Renal cortex interstitium (tissue), 15 donors: ENCODE results near the gene GJD3. TPM values are rescaled to one million over a fixed set of nuclear protein-coding genes. Genes with fewer than 3 reads are reported as not detected.
"Not testable (repeated sequence)": the region's sequence is repeated elsewhere in the genome, so short reads cannot be mapped to it uniquely, and the experiment has no call there.

ENCODE experiments used
- DNase-seq, 11 donors: peaks; one replicate each; pipeline ENCODE4 v3.0.0-alpha.2; 2013; ENCODE audit warnings: low read depth in 9 of 11, low spot score in 4 of 11; ENCODE audit errors: extremely low read depth in 1 of 11
- long read RNA-seq, 16 experiments: transcript quantifications; one replicate each; lab custom pipeline, GENCODE V29; 2026
- polyA plus RNA-seq, 3 donors: library from polyadenylated mRNA; unstranded; fragments of 120-200 nt; gene quantifications; one replicate each; pipeline ENCODE4 v1.2.1, GENCODE V29; 2013; ENCODE audit not compliant: insufficient read length in 3 of 3

GJD3 gene, protein sequence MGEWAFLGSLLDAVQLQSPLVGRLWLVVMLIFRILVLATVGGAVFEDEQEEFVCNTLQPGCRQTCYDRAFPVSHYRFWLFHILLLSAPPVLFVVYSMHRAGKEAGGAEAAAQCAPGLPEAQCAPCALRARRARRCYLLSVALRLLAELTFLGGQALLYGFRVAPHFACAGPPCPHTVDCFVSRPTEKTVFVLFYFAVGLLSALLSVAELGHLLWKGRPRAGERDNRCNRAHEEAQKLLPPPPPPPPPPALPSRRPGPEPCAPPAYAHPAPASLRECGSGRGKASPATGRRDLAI
- under 1 TPM in 1 of 3 donors, not detected in 2; 0.32 TPM for polyA plus RNA-seq
- long read RNA-seq, donor 1, partial matches to known transcripts = 0 of 1 reads
- long read RNA-seq, donor 1, other reads (novel, unspliced or antisense) = 0 of 1 reads
- long read RNA-seq, donor 2 = 0 reads
- long read RNA-seq, donor 3, partial matches to known transcripts = 0 of 2 reads
- long read RNA-seq, donor 3, other reads (novel, unspliced or antisense) = 0 of 2 reads
- long read RNA-seq, donor 4, partial matches to known transcripts = 0 of 1 reads
- long read RNA-seq, donor 4, other reads (novel, unspliced or antisense) = 0 of 1 reads
- long read RNA-seq, donor 5 = 0 reads
- long read RNA-seq, donor 6, partial matches to known transcripts = 0 of 3 reads
- long read RNA-seq, donor 6, other reads (novel, unspliced or antisense) = 0 of 3 reads
- long read RNA-seq, donor 7, partial matches to known transcripts = 0 of 1 reads
- long read RNA-seq, donor 7, other reads (novel, unspliced or antisense) = 0 of 1 reads
- long read RNA-seq, donor 8 = 0 reads
- long read RNA-seq, donor 9 = 0 reads
- long read RNA-seq, donor 10, partial matches to known transcripts = 8 of 10 reads
- long read RNA-seq, donor 10, other reads (novel, unspliced or antisense) = 0 of 10 reads
- long read RNA-seq, donor 11, partial matches to known transcripts = 0 of 1 reads
- long read RNA-seq, donor 11, other reads (novel, unspliced or antisense) = 0 of 1 reads
- long read RNA-seq, donor 12, partial matches to known transcripts = 0 of 2 reads
- long read RNA-seq, donor 12, other reads (novel, unspliced or antisense) = 0 of 2 reads
- long read RNA-seq, donor 13 = 0 reads
- long read RNA-seq, donor 14, partial matches to known transcripts = 0 of 1 reads
- long read RNA-seq, donor 14, other reads (novel, unspliced or antisense) = 0 of 1 reads
- long read RNA-seq, donor 15 = 0 reads
- long read RNA-seq, donor 16, partial matches to known transcripts = 29 of 32 reads
- long read RNA-seq, donor 16, other reads (novel, unspliced or antisense) = 0 of 32 reads

- no peak for DNase-seq
These were observed at the start of gene GJD3 for GRCh38 chr17:40364121-40364861. Gene GJD3, minus strand, starts transcription at chr17:40364737. Its CDS starts 922 bp downstream, at chr17:40363815.

GRCh38 chr17:40414312-40414711 is 49.8 kb upstream of the GJD3 start:
- DNase-seq = not testable (repeated sequence)

- DNase-seq = no peak
These were observed 48.3 kb upstream of the GJD3 start for GRCh38 chr17:40412880-40413279.

DNA sequence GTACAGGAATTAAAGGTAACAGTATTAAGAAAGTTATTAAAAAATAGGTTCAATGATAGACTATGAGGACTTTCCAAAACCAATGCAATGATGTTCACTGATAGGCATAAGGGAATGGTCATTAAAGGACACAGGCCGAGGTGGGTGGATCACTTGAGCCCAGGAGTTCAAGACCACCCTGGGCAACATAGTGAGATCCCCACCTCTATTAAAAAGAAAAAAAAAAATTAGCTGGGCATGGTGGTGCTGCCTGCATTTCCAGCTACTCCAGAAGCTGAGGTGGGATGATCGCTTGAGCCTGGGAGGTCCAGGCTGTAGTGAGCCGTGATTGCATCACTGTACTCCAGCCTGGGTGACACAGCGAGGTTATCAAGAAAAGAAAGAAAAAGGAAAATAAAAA is 47.3 kb upstream of the GJD3 start:
- no peak for DNase-seq

DNA sequence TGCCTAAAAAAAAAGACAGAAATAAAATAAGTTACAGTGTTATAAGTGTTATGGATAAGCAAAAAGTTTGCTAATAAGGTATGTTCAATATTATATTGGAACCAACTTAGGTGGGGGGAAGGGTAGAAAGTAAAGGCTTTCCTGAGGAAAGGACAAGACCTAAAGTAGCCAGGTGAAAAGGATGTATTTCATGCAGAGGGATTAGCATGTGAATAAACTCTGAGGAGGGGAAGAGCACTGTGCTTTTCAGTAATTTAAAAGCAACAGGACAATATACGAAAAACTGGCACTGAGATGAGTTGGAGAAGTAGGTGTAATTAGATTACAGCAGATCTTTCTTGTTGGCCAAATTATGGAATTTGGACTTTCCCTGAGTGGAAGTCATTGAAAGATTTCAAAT is 45.5 kb upstream of the GJD3 start:
- no peak for DNase-seq

DNA sequence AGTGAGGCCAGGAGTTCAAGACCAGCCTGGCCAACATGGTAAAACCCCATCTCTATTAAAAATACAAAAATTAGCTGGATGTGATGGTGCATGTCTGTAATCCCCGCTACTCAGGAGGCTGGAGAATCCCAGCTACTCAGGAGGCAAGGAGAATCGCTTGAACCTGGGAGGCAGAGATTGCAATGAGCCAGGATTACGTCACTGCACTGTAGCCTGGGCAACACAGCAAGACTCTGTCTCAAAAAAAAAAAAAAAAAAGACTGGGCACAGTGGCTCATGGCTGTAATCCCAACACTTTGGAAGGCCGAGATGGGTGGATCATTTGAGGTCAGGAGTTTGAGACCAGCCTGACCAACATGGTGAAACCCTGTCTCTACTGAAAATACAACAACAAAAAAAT is 45.0 kb upstream of the GJD3 start:
- DNase-seq = not testable (repeated sequence)

GRCh38 chr17:40407460-40407859 is 42.9 kb upstream of the GJD3 start:
- no peak for DNase-seq

GRCh38 chr17:40404003-40404402 is 39.5 kb upstream of the GJD3 start:
- DNase-seq = no peak

- DNase-seq = no peak
These were observed 38.1 kb upstream of the GJD3 start for GRCh38 chr17:40402668-40403067.

DNA sequence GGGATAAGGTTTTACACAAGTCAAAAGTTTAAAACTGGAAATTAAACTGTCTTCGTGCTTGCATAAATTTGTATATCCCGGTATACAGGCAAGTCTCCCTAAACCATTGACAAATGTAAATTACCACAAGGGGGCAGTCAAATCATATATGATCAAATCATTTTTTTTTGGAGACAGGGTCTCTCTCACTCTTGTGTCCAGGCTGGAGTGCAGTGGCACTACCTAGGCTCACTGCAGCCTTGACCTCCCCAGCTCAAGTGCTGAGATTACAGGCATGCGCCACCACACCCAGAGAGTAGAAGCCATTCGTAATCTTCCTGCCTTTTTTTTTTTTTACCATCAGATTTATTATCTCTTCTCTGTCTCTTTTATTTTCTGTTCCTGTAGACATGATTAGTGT is 34.6 kb upstream of the GJD3 start:
- DNase-seq = peak in 2 of 11 donors; percentile 25 to 43

DNA sequence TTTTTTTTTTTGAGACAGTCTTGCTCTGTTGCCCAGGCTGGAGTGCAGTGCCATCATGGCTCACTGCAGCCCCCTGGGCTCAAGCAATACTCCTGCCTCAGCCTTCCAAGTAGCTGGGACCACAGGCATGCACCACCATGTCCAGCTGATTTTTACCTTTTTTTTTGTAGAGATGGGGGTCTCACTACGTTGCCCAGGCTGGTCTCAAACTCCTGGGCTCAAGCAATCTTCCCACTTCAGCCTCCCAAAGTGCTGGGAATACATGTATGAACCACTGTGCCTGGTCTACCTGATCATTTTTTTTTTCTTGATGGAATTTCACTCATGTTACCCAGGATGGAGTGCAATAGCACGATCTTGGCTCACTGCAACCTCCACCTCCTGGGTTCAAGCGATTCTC is 22.0 kb upstream of the GJD3 start:
- not testable (repeated sequence) for DNase-seq

GRCh38 chr17:40382251-40382650 is 17.7 kb upstream of the GJD3 start:
- DNase-seq = no peak

DNA sequence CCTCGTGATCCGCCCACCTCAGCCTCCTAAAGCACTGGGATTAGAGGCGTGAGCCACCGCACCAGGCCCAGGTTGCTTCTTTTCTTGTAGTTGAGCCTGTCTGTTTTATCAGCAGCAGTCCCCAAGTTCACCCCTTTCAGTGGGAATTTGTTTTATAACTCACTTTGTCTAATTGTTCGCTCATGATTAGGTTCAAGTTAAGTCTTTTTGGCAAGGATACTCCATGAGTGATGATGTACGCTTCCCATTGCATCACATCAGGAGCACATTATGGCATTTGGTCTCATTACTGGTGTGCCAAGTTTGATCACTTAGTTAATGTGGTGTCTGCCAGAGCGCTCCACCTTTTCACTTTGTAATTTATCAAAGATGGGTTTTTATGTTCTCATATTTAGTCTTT is 14.4 kb upstream of the GJD3 start:
- DNase-seq = no peak

DNA sequence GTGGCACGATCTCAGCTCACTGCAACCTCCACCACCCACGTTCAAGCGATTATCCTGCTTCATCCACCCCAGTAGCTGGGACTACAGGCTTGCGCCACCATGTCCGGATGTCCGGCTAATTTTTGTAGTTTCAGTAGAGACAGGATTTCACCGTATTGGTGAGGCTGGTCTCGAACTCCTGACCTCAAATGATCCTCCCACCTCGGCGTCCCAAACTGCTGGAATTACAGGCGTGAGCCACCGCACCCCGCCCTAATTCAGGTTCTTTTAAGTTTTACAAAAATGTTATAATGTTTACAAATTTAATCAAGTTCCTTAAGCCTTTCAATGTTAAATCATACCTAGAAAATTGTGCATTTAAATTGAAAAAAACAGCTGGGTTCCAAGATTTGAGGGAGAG is 13.3 kb upstream of the GJD3 start:
- DNase-seq = no peak

GRCh38 chr17:40376541-40376940 is 12.0 kb upstream of the GJD3 start:
- not testable (repeated sequence) for DNase-seq

DNA sequence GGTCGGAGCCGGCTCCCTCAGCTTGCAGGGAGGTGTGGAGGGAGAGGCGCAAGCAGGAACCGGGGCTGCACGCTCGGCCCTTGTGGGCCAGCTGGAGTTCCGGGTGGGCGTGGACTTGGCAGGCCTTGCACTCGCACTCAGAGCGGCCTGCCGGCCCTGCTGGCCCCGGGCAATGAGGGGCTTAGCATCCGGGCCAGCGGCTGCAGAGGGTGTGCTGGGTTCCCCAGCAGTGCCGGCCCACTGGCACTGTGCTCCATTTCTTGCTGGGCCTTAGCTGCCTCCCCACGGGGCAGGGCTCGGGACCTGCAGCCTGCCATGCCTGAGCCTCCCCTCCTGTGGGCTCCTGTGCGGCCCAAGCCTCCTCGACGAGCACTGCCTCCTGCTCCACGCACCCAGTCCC is 11.2 kb upstream of the GJD3 start:
- DNase-seq = not testable (repeated sequence)

- DNase-seq = no peak
These were observed 10.4 kb upstream of the GJD3 start for GRCh38 chr17:40374821-40375498.

GRCh38 chr17:40373999-40374398 is 9.5 kb upstream of the GJD3 start:
- DNase-seq = no peak
